ENCODE measurements around the gene H6PD.

The H6PD gene

GRCh38 chr1:9281908-9282695 lies 47.5 kb downstream of the H6PD start:
- TF ChIP-seq CTCF (IDR thresholded peaks at IDR 0.05): no peak
- peaks cover 10% of the 10 kb centered on the region for H3K27me3 ChIP-seq
- H3K36me3 ChIP-seq: no peaks in the 10 kb centered on the region
- H3K27ac ChIP-seq: no peak overlapping the region
- peaks cover 30 to 31% of the 10 kb centered on the region in 2 experiments for H3K4me1 ChIP-seq (ENCODE audit: control insufficient read depth in 1 of 2, insufficient read depth in 1 of 2, low read depth in 1 of 2, low read length in 1 of 2)
- H3K4me3 ChIP-seq (ENCODE audit: low read depth in 1 of 2, low read length in 1 of 2): no peak overlapping the region
- H3K9me3 ChIP-seq: no peaks in the 10 kb centered on the region

- Histone ChIP-seq H3K36me3 (no peaks in the 10 kb centered on the region), H3K4me3 (ENCODE audit: low read depth in 1 of 2, low read length in 1 of 2) (no peak overlapping the region), H3K4me1 (ENCODE audit: control insufficient read depth in 1 of 2, insufficient read depth in 1 of 2, low read depth in 1 of 2, low read length in 1 of 2) (peaks cover 30 to 31% of the 10 kb centered on the region in 2 experiments), H3K27ac (no peak overlapping the region), H3K9me3 (no peaks in the 10 kb centered on the region), H3K27me3 (peaks cover 10% of the 10 kb centered on the region)
- no peak for TF ChIP-seq CTCF (IDR thresholded peaks at IDR 0.05)
Measured at GRCh38 chr1:9282696-9282955, 48.1 kb downstream of the H6PD start.

GRCh38 chr1:9284061-9284460 lies 49.5 kb downstream of the H6PD start:
- Histone ChIP-seq H3K27me3 (peaks cover 10% of the 10 kb centered on the region), H3K36me3 (no peaks in the 10 kb centered on the region), H3K4me1 (ENCODE audit: control insufficient read depth in 1 of 2, insufficient read depth in 1 of 2, low read depth in 1 of 2, low read length in 1 of 2) (peaks cover 17% of the 10 kb centered on the region in 2 experiments), H3K27ac (no peak overlapping the region), H3K4me3 (ENCODE audit: low read depth in 1 of 2, low read length in 1 of 2) (no peak overlapping the region), H3K9me3 (no peaks in the 10 kb centered on the region)
- TF ChIP-seq CTCF (IDR thresholded peaks at IDR 0.05): no peak

- H3K9me3 ChIP-seq: no peaks in the 10 kb centered on the region
- no peak overlapping the region for H3K27ac ChIP-seq
- no peaks in the 10 kb centered on the region for H3K36me3 ChIP-seq
- no peak for TF ChIP-seq CTCF (IDR thresholded peaks at IDR 0.05)
- peaks cover 20% of the 10 kb centered on the region for H3K27me3 ChIP-seq
- H3K4me1 ChIP-seq (ENCODE audit: control insufficient read depth in 1 of 2, insufficient read depth in 1 of 2, low read depth in 1 of 2, low read length in 1 of 2): peaks cover 9 to 11% of the 10 kb centered on the region in 2 experiments
- no peak overlapping the region for H3K4me3 ChIP-seq (ENCODE audit: low read depth in 1 of 2, low read length in 1 of 2)
Measured at GRCh38 chr1:9286556-9286955, 52.0 kb downstream of the H6PD start.

- peaks cover 17% of the 10 kb centered on the region in 2 experiments for H3K4me1 ChIP-seq (ENCODE audit: control insufficient read depth in 1 of 2, insufficient read depth in 1 of 2, low read depth in 1 of 2, low read length in 1 of 2)
- peak; percentile 92 for TF ChIP-seq CTCF (IDR thresholded peaks at IDR 0.05)
Measured at GRCh38 chr1:9289090-9289534, 54.5 kb downstream of the H6PD start.

More at GRCh38 chr1:9289090-9289534, 54.5 kb downstream of the H6PD start:
- no peaks in the 10 kb centered on the region for H3K36me3 ChIP-seq
- no peak overlapping the region for H3K4me3 ChIP-seq (ENCODE audit: low read depth in 1 of 2, low read length in 1 of 2)
- H3K27ac ChIP-seq: no peak overlapping the region
- no peaks in the 10 kb centered on the region for H3K9me3 ChIP-seq
- H3K27me3 ChIP-seq: peaks cover 42% of the 10 kb centered on the region
